GM19455 (cell line): ENCODE measurements around the gene MEF2D.

ENCODE experiments used
- ATAC-seq: cut with Tn5 transposase; IDR thresholded peaks from one replicate; pipeline ENCODE4 v1.9.1; 2021; ENCODE audit not compliant: unreplicated experiment

Gene MEF2D

DNA sequence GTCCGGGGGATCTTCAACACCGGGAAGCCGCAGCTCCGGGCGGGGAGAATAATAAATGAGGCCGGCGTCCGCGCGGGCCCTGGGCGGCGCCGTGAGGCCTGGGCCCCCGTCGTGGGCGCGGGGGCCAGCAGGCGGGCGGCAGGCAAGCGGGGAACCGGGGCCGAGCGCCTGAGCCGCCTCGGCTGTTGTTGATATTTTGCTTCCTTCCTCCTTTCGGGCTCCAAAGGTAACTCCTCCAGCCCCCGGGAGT lies at the start of gene MEF2D:
TSS of gene MEF2D (minus strand) at position 233 of the 250 bp plus-strand sequence. CDS start 17,483 bp downstream, outside the sequence.
- ATAC-seq: no peak

DNA sequence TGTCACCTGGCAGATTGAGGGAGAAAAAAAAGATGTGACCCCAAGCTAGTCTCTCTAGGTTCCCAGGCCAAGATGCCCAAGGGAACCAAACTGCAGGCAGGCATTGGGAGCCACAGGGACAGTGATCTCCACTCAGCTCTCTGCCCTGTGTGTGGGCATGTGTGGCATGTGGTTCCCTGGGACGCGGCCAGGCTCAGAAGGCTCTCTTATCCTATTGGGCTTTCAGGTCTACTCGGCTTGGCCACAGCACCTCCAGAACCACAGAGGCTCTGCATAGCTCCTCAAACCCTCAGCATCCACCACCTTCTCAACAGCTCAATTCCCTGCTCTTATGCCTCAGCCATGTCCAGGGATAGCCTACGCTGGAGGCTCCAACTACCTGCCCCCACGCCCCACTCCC lies 49.8 kb upstream of the MEF2D start:
- no peak for ATAC-seq

DNA sequence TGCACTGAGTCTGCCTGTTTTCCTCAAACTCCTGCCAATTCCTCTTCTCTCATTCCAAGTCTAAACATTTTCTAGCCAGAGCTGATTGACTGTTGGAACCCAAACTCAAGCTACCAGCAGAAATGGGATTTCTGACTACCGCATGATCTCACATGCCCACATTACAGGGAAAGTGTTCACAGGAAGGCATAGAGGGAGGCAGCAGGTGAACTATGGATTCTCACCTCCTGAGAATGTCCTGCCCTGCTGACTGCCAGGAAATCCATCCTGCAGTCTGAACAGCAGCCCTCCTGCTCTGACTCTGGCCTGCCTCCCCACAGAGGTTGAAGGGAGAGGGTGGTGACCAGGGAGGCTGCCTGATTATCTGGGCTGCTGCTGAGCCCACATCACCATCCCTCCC lies 49.3 kb upstream of the MEF2D start:
- ATAC-seq: no peak

DNA sequence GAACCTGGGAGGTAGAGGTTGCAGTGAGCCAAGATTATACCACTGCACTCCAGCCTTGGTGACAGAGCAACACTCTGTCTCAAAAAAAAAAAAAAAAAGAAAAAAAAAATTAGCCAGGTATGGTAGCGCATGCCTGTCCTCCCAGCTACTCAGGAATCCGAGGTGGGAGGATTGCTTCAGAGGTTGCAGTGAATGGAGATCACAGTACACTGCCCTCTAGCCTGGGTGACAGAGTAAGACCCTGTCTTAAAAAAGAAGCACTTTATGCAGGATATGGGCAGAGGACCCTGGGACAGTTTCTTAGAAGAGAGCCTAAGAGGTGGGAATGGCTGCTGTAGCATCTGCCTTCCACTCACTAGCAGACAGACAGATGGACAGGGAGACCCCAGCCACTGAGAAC lies 48.8 kb upstream of the MEF2D start:
- no peak for ATAC-seq

DNA sequence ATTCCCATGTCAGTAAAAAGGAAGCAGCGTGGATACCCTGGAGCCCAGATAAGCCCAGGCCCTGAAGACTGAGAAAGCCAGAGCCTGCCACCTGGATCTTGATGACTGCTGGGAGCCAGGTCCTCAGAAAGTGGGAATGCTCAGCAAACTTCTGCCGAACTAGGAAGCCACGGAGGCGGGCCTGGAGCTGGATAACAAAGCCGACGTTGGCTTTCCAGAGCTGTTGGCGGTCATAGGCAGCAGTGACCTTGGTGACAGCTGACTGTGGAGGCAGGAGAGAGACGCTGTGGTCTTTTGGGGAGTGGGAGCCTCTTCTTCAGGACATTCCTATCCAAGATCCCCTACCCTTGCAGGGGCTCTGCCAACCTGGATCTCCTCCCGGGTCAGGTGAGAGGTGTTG lies 47.4 kb upstream of the MEF2D start:
- ATAC-seq: no peak

DNA sequence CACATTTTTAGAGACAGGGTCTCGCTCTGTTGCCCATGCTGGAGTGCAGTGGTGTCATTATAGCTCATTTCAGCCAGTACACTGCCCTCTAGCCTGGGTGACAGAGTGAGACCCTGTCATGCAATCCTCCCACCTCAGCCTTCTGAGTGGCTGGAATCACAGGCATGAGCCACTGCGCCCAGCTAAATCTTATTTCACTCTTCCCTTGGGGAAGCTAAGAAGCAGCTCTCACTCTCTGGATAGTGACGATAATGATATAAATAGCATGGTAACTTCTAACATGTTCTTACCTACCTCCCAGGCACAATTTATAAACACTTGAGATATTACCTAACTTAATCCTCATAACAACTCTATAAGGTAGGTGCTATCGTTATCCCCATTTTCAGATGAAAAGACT lies 46.9 kb upstream of the MEF2D start:
- ATAC-seq: no peak

DNA sequence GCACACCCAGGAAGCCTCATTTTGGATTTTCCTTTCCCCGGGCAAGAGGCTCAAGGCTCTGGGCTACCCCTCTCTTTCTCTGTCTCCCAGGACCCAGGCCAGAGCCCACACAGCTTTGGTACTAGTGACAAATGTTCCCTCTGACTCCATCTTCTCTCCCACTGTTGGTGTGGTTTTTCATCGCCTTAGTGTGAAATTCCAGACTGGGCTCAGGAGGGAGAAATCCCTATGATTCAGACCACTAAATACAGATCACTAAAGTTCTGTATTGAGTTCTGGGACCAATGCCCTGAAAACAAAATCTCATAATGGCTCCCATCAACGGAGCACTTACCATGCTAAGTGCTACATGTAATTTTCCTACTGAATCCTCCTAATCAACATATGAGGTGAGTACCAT lies 45.7 kb upstream of the MEF2D start:
- no peak for ATAC-seq

DNA sequence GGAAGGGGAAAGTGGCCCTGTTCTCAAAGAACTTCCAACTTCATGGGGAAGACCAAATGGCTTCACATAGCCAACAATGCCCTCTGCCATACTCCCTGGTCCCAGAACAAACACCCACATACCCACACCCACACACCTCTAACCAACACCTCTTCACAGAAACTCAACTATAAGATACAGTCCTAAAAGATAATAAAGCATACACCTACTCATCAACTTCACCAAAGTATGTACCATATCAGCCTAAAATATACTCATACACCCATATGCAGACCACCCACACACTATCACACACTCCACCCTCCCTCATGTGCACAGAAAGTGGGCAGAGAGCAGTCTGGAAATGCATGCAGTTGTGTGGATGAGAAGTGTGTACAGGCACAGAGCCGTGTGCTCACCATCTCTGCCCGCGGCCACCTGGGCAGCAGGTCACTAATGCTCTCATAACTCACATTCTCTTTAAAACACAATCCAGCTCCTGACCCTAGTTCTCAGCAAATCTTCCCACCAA lies 44.1 kb upstream of the MEF2D start:
- no peak for ATAC-seq

DNA sequence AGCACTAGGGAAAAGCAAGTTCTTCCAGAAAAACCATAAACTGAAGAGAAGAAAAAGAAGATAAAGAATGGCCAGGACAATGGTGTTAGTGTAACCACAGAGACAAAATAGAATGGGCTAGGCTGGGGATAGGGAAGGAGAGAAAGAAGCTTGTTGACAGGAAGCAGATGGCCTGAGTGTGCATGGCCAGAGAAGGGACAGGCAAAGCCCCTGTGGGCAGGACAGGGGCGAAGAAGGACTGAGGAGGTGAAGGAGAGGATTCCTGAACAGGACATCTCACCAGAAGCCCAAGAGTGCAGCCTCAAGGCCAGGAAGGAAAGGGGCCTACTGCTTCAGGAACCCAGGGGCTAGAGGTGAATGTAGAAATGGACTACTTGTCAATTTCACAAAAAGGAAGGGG lies 42.5 kb upstream of the MEF2D start:
- ATAC-seq: no peak

DNA sequence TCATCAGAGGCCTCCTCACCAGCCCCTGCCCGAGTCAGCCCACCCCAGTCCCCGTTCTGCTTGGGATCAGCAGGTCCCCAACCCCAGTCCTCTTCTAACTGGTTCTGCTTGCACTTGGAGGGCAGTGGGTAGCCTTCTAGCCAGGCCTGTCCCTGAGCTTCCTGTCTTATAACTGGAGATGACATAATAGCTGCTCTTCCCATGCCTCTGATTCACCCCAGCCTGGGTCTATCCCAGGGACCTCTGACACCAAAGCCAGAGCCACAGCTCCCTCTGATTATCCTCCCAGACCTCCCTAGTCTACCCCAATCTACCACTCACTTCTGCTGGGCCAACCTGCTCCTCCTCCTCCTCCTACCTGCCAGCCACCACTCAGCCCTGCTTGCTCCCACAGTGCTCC lies 40.4 kb upstream of the MEF2D start:
- ATAC-seq: no peak

DNA sequence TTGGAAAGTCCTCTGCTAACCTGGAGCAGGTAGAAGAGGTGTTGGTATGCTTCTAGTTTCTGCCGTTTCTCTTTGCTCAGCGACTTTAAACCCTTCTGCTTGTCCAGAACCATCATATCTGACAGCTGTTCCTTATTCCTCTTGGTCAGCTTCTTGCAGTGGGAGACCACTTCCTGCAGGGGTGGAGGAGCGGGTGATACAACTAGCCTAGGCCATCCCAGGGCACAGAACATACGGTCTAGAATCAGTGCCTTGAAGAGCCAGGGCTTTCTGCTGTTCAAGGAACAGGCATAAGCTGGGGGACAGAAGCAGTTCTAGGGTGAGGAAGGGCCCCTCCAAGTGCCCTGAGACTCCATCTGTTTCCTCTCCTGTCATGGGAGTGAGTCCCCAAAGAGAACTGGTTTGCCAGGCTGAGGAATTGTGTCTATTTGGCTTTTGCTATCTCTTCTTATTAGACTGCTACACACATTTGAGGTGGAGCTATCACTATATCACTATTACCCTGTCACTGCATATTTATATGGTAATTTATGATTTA lies 39.3 kb upstream of the MEF2D start:
- ATAC-seq: no peak

DNA sequence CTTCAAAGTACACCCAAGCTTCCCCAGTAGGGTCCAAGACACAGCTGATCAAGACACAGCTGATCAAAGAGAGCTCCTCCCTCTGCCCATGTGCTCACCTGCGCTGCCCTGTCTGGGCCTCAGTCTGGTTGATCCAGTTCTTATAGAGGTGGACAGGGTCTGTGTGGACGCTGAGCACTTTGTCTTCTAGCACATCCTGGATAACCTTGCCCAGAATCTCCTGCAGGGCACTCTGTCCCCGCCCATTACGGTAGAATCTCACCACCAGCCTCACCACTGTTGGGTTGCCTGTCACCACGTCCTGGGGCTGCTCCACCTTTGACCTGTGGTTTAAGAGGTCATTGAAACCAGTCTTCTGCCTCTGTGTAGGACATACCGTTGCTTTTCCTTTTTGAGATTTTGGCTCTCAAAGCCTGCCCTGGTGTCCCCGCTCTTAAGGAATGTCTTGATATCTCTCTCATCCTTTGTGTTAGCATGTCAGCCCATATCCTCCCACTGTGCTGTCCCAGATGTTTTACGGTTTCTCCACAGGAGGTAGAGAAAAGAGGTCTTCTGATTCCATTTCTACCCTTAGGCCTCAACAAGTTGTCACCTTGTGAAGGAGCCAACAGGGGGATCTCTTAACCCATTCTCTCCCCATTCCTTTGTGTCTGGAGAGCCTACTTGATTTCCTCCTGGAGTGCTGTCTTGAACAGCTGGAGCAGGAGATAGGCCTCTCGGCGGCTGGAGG lies 38.3 kb upstream of the MEF2D start:
- no peak for ATAC-seq

DNA sequence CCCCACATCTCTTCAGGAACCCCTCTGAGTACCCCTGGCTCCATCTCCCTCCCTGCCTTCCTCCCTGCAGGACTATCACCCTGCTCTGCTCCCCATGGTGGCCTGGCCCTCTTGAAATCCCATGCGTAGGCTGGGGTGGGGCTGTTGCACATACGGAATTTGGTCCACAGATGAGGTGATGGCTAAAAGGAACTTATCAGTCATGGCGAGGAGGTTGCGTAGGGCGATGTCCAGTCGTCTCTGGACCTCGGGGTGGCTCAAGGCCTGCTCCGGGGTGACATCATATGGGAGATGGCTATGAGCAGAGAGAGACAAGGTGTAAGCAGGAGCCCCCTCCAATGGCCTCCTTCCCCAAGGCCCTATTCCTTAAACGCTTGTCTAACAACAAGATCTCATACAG lies 36.5 kb upstream of the MEF2D start:
- no peak for ATAC-seq

DNA sequence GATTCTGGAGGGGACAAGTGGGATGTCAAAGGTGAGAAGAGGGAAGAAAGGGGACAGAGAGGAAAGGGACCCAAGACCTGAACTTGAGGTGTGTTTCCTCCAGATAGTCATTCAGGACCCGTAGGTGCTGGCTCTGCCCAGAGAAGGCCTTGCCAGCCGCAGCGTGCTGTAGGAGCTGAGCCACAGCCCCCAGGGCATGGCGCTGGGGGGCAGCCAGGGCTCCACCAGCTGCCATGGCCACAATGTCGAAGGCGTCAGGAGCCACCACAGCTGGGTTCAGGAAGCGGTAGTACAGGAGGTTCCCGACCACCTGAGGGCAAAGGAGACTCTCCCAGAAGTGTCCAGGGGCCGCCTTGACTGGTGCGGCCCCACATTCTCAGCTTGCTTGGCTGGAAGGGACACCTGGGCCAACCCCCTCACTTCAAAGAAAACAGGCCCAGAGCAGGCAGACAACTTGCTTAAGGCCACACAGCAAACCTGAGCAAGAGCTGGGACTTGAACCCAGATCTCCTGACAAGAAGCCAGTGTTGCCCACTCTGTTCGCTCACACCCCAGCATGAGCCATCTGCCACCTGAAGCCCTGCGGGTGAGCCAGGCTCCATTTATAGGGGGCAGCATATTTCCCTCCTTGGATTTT lies 34.0 kb upstream of the MEF2D start:
- ATAC-seq: no peak

DNA sequence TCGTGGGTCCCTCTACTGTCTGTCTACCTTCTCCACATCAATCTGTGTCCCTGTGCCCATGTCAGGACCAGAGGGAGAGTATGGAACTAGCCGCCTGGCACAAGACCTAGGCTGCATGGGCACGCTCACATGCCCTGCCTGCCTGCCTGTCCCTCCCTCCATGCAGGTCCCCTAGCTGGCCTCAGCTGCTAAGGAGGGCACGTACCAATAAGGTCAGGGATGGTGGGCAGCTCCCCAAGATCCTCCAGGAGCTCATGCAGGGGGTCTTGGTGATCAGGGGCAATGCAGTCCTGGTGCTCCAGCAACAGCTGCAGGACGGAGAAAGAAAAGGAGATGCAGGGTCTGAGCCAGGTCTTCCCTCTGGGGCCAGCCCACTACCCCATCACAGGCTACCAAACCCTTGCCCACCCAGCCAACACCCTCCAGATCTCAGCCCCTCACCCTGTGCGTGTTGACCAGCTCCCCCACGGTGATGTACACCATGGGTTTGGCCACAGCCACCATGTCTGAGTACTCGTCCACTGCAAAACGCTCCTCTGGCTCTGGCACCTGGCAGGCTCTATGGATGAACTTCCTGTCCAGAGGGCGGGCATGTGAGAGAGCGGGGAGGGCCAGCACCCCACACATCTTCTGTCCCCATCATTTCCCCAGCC lies 33.1 kb upstream of the MEF2D start:
- no peak for ATAC-seq

DNA sequence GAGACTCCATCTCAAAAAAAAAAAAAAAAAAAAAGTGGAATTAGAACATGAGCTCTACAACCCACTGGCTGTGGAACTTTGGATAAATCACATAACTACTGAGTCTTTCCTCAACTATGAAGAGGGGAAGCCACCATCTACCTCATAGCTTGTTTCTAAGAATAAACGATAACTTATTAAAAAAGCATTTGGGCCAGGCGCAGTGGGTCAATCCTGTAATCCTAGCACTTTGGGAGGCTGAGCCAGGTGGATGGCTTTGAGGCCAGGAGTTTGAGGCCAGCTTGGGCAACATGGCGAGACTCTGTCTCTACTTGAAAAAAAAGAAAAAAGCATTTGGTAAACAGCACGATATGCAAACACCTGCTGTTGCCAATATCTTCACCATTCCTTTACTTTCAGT lies 31.8 kb upstream of the MEF2D start:
- no peak for ATAC-seq

DNA sequence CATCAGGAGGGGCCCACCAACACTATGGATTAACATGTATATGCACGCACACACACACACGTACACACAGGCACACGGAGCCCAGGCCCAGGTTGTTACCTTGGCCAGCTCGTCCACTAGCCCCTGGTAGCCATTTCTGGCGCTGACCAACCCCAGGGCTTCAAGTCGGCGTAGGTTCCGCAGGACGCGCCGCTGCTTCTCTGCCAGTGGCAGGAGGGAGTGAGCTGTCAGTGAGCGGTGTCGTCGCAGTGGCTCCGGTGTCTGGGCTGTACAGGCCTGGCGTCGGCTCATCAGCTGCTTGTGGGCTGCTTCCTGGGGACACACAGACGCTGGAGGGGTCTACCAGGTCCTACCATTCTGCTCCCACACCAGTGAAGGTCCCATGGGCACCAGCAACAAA lies 29.4 kb upstream of the MEF2D start:
- no peak for ATAC-seq

DNA sequence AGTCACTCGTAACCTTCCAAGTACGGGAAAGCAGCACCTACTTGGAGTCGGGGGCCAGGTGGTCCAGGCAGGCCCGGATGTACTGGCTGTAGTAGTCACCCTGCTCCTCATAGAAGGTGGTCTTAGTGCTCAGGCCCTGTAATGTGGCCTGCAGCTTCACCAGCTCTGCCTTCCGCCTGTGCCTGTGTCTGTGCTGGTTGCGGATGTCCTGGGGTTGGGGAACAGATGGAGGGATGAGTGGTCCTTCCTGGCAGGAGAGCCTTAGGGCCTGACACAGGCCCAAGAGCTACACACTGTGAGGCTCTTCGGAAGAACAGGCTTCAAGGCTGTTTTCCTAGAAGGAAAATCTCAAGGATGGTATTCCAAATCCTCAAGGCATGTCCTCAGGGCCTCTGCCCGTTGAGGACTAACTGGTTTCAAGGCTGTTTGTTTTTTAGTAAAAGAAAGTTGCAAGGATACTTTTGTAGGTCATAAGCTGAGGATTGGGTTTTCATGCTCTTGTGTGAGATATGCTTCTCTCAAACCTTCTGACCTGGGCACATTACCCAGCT lies 28.4 kb upstream of the MEF2D start:
- no peak for ATAC-seq

DNA sequence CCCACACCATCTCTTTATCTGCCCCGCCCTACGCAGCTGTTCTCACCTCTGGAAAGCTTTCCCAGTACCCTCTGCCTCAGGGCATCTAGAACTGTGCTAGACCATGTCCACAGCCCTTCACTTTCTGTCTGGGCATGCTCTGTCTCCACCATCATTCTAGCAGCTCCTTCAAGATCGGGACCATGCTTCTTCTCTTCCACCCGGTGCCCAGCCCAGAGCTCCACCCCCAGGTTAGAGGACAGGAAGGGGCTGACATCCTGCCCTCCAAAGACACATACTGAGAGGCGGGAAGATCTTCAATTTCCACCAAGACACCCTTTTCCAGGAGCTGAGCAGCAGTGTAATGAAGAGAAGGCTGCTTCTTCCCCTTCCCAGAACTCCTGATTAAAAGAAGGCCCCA lies 27.7 kb upstream of the MEF2D start:
- no peak for ATAC-seq

DNA sequence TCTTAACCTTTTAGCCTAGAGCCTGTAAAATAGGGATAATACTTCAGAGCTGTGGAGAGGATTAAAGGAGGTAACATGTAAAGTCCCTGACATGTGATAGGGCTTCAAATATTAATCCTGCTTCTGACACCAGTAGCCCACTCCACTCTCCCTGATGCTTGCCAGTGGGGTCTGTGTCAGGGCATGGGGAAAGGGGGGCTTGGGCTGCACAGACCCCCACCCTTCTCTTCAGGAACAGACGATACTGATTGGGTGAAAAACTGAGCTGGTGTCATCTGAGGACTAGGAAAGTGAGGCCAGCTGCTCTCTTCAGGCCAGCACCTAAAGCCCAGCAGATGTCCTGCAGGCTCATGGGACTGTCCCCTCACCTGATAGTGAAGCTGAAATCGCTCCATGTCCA lies 27.0 kb upstream of the MEF2D start:
- no peak for ATAC-seq

DNA sequence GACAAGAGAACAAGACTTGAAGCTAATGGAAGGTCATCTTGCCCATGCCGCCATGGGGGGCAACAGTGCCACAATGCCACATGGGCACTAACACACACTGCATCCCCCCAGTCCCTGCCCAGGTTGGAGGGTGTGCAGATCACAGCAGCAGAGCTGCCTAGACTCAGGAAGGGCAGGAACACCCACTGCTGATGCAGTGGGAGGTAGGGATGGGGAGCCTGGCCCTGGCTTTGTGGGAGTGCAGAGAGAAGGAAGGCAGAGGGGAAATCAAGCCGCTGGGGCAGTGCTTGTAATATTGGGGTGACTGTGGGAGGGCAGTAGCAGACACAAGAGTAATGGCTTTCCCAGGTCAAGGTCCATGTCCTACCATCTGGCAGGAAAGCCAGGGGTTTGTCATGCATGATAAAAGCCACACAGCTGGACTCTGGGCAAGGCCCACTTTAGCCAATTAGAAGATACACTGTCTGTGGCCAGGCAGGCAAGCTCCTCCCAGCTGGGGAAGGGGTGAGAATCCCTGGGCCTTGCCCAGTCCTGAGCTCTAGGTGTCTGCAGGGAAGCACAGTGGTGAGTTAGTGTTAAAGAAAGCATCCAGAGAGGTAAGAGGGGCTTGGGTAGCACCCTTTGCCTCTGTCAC lies 25.4 kb upstream of the MEF2D start:
- ATAC-seq: no peak
